ENCODE data around the gene TTC7B.
A peak's percentile ranks its signal among the peaks of the same experiment; 100 is the strongest.
"Not testable (repeated sequence)": the region's sequence is repeated elsewhere in the genome, so short reads cannot be mapped to it uniquely, and the experiment has no call there.

Gene TTC7B

DNA sequence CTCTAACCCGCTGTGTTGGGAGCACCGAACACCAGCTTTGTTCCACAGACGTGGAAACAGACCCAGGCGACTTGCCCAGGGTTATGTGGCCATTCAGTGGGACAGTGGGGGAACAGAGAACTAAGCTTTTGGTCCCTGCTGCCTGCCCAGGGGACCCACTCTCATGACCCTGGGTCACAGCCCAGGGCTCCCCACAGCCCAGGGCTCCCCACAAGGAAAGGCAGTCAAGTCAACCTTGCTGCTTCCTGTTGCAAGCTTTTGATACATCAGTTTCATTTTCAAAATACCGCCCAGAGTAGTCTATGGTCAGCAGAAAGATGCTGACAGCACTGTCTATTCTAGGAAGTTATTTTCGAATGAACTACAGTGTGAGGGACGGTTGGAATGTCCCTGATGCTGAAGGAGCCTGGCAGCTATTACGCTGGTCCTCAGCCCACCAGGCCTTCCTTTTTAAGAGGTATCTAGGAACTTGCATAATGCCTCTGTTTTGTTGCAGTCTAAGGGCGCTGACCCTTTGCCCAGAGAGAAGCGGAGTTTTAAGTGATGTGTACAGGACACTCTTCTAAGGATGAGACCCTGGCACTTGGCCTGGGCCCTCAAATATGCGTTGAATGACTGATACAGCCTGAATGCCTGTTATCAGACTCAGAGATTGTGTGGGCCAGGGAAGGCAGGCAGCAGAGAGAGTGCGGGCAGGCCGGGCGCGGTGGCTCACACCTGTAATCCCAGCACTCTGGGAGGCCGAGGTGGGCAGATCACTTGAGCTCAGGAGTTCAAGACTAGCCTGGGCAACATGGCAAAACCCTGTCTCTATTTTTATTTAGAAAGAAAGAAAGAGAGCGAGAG lies 12.6 kb upstream of the TTC7B start:
- peak overlapping the region; percentile 65 to 66 for H3K4me3 ChIP-seq (ENCODE audit: low read depth in 1 of 2, low read length in 2 of 2)
- peak overlapping the region; percentile 89 for H3K9ac ChIP-seq (ENCODE audit: low read length)
- H3K4me1 ChIP-seq (ENCODE audit: insufficient read depth, low read length), result peaks cover 12% of the 10 kb centered on the region
- H3K9me3 ChIP-seq (ENCODE audit: low read length), result no peaks in the 10 kb centered on the region
- H3K36me3 ChIP-seq (ENCODE audit: insufficient read depth, low read length), result no peaks in the 10 kb centered on the region
- H3K27me3 ChIP-seq (ENCODE audit: control insufficient read depth in 1 of 2, insufficient read depth in 2 of 2, low read length in 2 of 2), result no peaks in the 10 kb centered on the region
- H3K27ac ChIP-seq (ENCODE audit: low read depth, low read length), result peak overlapping the region; percentile 73

DNA sequence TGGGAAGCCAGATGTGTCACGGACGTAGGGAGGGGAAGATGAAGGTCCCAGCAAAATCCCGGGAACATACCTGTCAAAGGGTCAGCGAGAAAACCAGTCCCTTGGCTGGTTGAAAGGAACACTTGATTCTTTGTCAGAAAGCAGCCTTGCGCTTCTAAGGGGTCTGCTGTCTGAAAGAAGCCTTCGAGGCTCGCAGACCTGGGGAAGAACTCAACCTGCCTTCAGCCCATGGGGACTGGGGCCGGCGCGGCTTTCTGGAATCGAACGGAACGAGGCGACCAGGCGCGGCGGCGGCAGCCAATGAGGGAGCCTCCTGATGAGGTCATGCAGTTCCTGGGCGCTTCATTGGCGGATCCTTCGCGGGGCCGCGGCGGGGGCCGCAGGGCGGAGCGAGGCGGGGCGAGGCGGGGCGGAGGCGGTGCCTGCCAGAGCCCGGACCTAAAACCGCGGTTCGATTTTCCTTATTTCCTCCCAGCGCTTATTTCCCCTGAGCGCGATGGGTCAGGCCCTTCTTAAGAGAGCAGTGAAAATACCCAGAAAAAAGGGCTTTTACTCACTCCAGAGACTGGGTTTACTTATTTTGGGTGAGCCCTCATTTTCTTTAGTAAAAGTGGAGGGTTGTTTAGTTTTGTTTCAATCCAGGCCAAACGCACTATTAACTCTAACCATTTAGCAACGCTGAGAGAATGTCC lies 11.8 kb upstream of the TTC7B start:
- peak overlapping the region; percentile 89 for H3K9ac ChIP-seq (ENCODE audit: low read length)
- peaks cover 12% of the 10 kb centered on the region for H3K4me1 ChIP-seq (ENCODE audit: insufficient read depth, low read length)
- no peaks in the 10 kb centered on the region for H3K36me3 ChIP-seq (ENCODE audit: insufficient read depth, low read length)
- no peaks in the 10 kb centered on the region for H3K27me3 ChIP-seq (ENCODE audit: control insufficient read depth in 1 of 2, insufficient read depth in 2 of 2, low read length in 2 of 2)
- H3K9me3 ChIP-seq (ENCODE audit: low read length), result no peaks in the 10 kb centered on the region
- peak overlapping the region; percentile 65 to 66 for H3K4me3 ChIP-seq (ENCODE audit: low read depth in 1 of 2, low read length in 2 of 2)
- peak overlapping the region; percentile 73 for H3K27ac ChIP-seq (ENCODE audit: low read depth, low read length)

DNA sequence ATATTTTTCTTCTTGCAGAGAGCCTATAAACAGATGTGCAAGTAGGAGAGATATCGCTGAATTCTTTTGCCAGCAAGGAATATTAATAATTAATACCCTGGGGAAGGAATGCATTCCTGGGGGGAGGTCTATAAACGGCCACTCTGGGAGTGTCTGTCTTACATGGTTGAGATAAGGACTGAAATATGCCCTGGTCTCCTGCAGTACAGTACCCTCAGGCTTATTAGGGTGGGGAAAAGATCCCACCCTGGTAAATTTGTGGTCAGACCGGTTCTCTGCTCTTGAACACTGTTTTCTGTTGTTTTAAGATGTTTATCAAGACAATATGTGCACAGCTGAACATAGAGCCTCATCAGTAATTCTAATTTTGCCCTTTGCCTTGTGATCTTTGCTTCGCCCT lies 7.3 kb upstream of the TTC7B start:
- H3K36me3 ChIP-seq (ENCODE audit: insufficient read depth, low read length); H3K27ac ChIP-seq (ENCODE audit: low read depth, low read length): not testable (repeated sequence)

DNA sequence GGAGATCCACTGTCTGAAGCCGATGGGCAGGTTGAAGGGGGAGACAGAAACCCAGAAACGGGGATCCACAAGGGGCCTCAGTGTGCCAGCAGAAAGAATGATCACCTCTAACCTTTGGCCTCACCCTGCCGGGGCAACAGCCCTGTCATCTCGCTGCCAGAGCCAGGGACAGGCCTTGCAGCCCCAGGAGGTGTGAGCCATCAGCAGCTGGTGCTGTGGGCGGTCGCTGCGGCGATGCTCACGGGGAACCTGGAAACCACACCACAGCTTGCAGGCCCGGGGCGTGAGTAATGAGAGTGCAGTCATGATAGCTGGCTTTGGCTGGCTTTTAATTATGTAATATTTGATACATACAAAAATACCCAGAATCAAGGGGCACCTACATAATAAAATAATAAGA lies 4.7 kb upstream of the TTC7B start:
- Histone ChIP-seq H3K9me3 (ENCODE audit: low read length) (no peaks in the 10 kb centered on the region), H3K4me3 (ENCODE audit: low read depth in 1 of 2, low read length in 2 of 2) (no peak overlapping the region), H3K36me3 (ENCODE audit: insufficient read depth, low read length) (no peaks in the 10 kb centered on the region), H3K27ac (ENCODE audit: low read depth, low read length) (no peak overlapping the region), H3K27me3 (ENCODE audit: control insufficient read depth in 1 of 2, insufficient read depth in 2 of 2, low read length in 2 of 2) (no peaks in the 10 kb centered on the region), H3K9ac (ENCODE audit: low read length) (no peak overlapping the region), H3K4me1 (ENCODE audit: insufficient read depth, low read length) (no peaks in the 10 kb centered on the region)

More for the DNA sequence above, 7.3 kb upstream of the TTC7B start:
- H3K9me3 ChIP-seq (ENCODE audit: low read length); H3K27me3 ChIP-seq (ENCODE audit: control insufficient read depth in 1 of 2, insufficient read depth in 2 of 2, low read length in 2 of 2); H3K9ac ChIP-seq (ENCODE audit: low read length); H3K4me3 ChIP-seq (ENCODE audit: low read depth in 1 of 2, low read length in 2 of 2); H3K4me1 ChIP-seq (ENCODE audit: insufficient read depth, low read length): not testable (repeated sequence)

DNA sequence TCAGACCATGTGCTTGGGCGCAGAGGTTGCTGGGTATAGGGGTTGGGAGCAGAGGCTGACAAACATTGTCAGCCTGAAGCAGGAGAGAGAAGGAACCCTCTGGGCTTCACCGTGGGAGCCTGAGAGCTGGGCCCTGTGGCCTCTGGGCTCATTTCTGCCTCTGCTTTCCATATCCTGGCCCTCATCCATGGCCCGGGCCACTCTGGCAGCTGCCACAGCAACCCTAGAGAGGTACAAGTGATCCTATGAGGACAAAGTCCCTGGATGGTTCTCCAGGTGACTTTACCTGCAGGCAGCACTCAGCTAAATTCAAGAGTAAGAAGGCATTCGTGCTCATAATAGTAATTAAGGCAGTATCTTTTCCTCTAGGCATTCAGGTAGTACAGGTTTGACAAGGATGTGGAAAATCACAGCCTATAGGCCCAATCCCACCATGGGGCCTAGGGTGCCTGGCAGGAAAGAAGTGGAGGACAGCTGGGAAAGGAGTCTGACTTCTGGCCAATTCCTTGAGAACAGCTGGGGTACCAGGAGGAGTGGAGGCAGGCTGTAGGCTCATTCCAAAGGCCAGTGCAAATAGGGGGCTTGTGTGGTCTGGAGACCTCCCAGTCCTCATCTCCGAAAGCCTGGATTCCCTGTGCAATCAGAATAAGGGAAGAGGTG lies 3.6 kb upstream of the TTC7B start:
- Histone ChIP-seq H3K4me1 (ENCODE audit: insufficient read depth, low read length) (peaks cover 6% of the 10 kb centered on the region), H3K27ac (ENCODE audit: low read depth, low read length) (no peak overlapping the region), H3K36me3 (ENCODE audit: insufficient read depth, low read length) (no peaks in the 10 kb centered on the region), H3K27me3 (ENCODE audit: control insufficient read depth in 1 of 2, insufficient read depth in 2 of 2, low read length in 2 of 2) (no peaks in the 10 kb centered on the region), H3K9me3 (ENCODE audit: low read length) (no peaks in the 10 kb centered on the region), H3K4me3 (ENCODE audit: low read depth in 1 of 2, low read length in 2 of 2) (no peak overlapping the region), H3K9ac (ENCODE audit: low read length) (no peak overlapping the region)

GRCh38 chr14:90818715-90819114 lies 2.5 kb upstream of the TTC7B start:
- Histone ChIP-seq H3K4me1 (ENCODE audit: insufficient read depth, low read length) (peaks cover 16% of the 10 kb centered on the region), H3K27ac (ENCODE audit: low read depth, low read length) (no peak overlapping the region), H3K27me3 (ENCODE audit: control insufficient read depth in 1 of 2, insufficient read depth in 2 of 2, low read length in 2 of 2) (no peaks in the 10 kb centered on the region), H3K9ac (ENCODE audit: low read length) (no peak overlapping the region), H3K4me3 (ENCODE audit: low read depth in 1 of 2, low read length in 2 of 2) (no peak overlapping the region), H3K9me3 (ENCODE audit: low read length) (no peaks in the 10 kb centered on the region), H3K36me3 (ENCODE audit: insufficient read depth, low read length) (no peaks in the 10 kb centered on the region)

DNA sequence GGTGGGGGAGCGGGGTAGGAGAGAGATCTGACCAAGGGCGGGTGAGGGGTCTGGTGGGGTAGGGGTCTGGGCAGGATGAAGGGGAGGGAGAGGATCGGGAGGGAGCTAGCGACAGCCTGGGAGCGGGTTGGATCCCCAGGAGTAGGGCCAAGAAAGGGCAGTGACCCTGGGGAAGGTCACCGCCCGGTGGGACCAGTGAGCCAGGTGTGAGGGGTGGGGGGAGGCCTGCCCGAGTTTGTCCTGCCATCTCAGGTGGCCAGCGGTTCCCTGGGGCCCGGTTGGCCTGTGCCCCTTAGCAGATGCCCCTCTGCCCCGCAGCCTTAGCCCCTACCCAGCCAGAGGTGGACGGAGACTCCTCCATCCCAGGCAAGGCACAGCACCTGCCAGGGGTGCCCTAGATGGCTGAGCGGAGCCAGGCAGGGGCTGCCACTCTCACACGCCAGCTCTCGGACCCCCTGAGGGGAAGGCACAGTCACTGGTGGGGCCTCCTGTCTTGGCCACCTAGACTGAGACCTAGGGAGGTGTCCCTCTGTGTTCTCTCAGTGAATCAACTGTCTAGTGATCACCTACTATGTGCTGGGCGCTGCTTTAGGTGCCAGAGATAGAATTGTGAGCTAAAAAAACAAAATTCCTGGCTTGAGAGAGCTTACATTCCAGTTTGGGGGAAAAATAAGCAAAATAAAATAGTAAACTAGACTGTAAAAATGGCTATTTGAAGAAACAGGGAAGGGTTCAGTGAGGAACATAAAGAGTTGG lies 629 bp upstream of the TTC7B start:
- no peak overlapping the region for H3K4me3 ChIP-seq (ENCODE audit: low read depth in 1 of 2, low read length in 2 of 2)
- H3K27me3 ChIP-seq (ENCODE audit: control insufficient read depth in 1 of 2, insufficient read depth in 2 of 2, low read length in 2 of 2), result no peaks in the 10 kb centered on the region
- peaks cover 16% of the 10 kb centered on the region for H3K4me1 ChIP-seq (ENCODE audit: insufficient read depth, low read length)
- no peak overlapping the region for H3K9ac ChIP-seq (ENCODE audit: low read length)
- H3K9me3 ChIP-seq (ENCODE audit: low read length), result no peaks in the 10 kb centered on the region
- H3K27ac ChIP-seq (ENCODE audit: low read depth, low read length), result no peak overlapping the region
- no peaks in the 10 kb centered on the region for H3K36me3 ChIP-seq (ENCODE audit: insufficient read depth, low read length)

GRCh38 chr14:90815572-90815821 lies 733 bp downstream of the TTC7B start:
- no peaks in the 10 kb centered on the region for H3K27me3 ChIP-seq (ENCODE audit: control insufficient read depth in 1 of 2, insufficient read depth in 2 of 2, low read length in 2 of 2)
- H3K4me1 ChIP-seq (ENCODE audit: insufficient read depth, low read length), result peaks cover 16% of the 10 kb centered on the region
- H3K9me3 ChIP-seq (ENCODE audit: low read length), result no peaks in the 10 kb centered on the region
- peak overlapping the region; percentile 67 to 77 for H3K4me3 ChIP-seq (ENCODE audit: low read depth in 1 of 2, low read length in 2 of 2)
- H3K9ac ChIP-seq (ENCODE audit: low read length), result peak overlapping the region; percentile 55
- no peaks in the 10 kb centered on the region for H3K36me3 ChIP-seq (ENCODE audit: insufficient read depth, low read length)
- peak overlapping the region; percentile 34 for H3K27ac ChIP-seq (ENCODE audit: low read depth, low read length)

DNA sequence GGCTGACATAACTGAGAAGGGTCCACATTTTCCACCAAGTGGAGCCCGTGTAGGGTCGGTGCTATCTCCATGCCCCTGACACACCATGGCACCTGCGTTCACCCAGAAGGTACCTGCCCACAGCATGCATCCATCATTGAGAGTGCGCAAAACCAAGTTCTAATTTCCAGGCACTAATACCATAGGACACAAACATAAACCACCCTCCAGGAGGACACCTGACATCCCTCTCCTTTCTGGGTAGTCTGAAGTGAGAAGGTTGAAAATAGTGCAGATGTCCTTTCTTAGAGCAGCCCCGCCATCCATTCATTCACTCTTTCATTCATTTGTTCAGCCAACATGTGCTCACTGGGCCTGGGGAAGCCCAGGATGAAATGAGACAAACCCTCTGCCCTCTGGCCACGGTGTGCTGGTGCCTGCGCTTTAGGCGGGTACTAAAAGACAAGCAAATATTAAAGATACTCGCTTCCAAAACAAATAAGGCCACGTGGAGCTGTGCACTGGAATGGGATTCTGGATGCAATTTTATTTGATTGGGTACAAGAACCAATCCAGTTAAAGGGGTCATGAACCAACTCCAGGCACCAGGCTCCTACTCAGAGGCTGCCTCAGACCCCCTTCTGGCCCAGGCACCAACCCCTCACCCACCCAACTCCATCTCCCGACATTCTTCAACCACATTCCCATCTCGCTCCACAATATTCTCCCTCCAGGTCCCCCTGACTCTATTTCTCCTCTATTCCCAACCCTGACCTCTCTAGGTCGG lies 1.2 kb downstream of the TTC7B start:
- Histone ChIP-seq H3K27me3 (ENCODE audit: control insufficient read depth in 1 of 2, insufficient read depth in 2 of 2, low read length in 2 of 2) (no peaks in the 10 kb centered on the region), H3K36me3 (ENCODE audit: insufficient read depth, low read length) (no peaks in the 10 kb centered on the region), H3K4me1 (ENCODE audit: insufficient read depth, low read length) (peaks cover 16% of the 10 kb centered on the region), H3K9ac (ENCODE audit: low read length) (peak overlapping the region; percentile 55), H3K27ac (ENCODE audit: low read depth, low read length) (no peak overlapping the region), H3K9me3 (ENCODE audit: low read length) (no peaks in the 10 kb centered on the region), H3K4me3 (ENCODE audit: low read depth in 1 of 2, low read length in 2 of 2) (peak overlapping the region; percentile 67 to 77)

GRCh38 chr14:90813442-90813841 lies 2.8 kb downstream of the TTC7B start:
- H3K9ac ChIP-seq (ENCODE audit: low read length), result no peak overlapping the region
- H3K36me3 ChIP-seq (ENCODE audit: insufficient read depth, low read length), result no peaks in the 10 kb centered on the region
- no peak overlapping the region for H3K4me3 ChIP-seq (ENCODE audit: low read depth in 1 of 2, low read length in 2 of 2)
- H3K27me3 ChIP-seq (ENCODE audit: control insufficient read depth in 1 of 2, insufficient read depth in 2 of 2, low read length in 2 of 2), result no peaks in the 10 kb centered on the region
- no peaks in the 10 kb centered on the region for H3K9me3 ChIP-seq (ENCODE audit: low read length)
- peaks cover 19% of the 10 kb centered on the region for H3K4me1 ChIP-seq (ENCODE audit: insufficient read depth, low read length)
- no peak overlapping the region for H3K27ac ChIP-seq (ENCODE audit: low read depth, low read length)

DNA sequence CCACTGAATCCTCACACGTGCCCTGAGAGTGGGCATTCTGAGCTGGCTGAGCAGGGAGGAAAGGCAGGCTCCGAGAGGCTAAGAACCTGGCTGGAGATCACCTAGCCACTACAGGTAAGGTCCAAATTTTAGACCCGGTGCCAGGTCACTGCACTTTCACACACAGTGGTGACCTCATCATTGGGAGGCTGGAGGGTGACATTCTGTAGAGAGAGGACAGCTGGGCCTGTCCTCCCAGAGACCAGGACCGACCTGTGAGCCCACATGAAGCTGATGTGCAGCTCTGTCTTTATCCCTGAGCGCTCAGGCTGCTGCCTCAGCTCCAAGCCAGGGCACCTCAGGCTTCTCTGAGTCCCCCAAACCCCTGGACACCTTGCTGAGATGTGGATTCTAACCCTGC lies 4.1 kb downstream of the TTC7B start:
- no peak overlapping the region for H3K9ac ChIP-seq (ENCODE audit: low read length)
- no peaks in the 10 kb centered on the region for H3K36me3 ChIP-seq (ENCODE audit: insufficient read depth, low read length)
- H3K27ac ChIP-seq (ENCODE audit: low read depth, low read length), result no peak overlapping the region
- no peaks in the 10 kb centered on the region for H3K27me3 ChIP-seq (ENCODE audit: control insufficient read depth in 1 of 2, insufficient read depth in 2 of 2, low read length in 2 of 2)
- peaks cover 32% of the 10 kb centered on the region for H3K4me1 ChIP-seq (ENCODE audit: insufficient read depth, low read length)
- no peak overlapping the region for H3K4me3 ChIP-seq (ENCODE audit: low read depth in 1 of 2, low read length in 2 of 2)
- no peaks in the 10 kb centered on the region for H3K9me3 ChIP-seq (ENCODE audit: low read length)

Measured in muscle layer of colon (tissue), 2 donors.